GM04503 (cell line): ENCODE data around the gene ANKRD13A.
A peak's percentile ranks its signal among the peaks of the same experiment; 100 is the strongest.
"Not testable (repeated sequence)": the region's sequence is repeated elsewhere in the genome, so short reads cannot be mapped to it uniquely, and the experiment has no call there.

ENCODE experiments used
- DNase-seq: peaks from one replicate; pipeline ENCODE4 v3.0.0-alpha.2; 2012; ENCODE audit warnings: low read depth

Gene ANKRD13A

GRCh38 chr12:109983432-109984142, 15.6 kb upstream of the ANKRD13A start:
- DNase-seq: no peak

- DNase-seq: not testable (repeated sequence)
Observed at GRCh38 chr12:109986236-109986635, 13.0 kb upstream of the ANKRD13A start.

- DNase-seq: no peak
Observed at GRCh38 chr12:109987615-109988014, 11.6 kb upstream of the ANKRD13A start.

- DNase-seq: no peak
Observed at GRCh38 chr12:109988274-109988673, 11.0 kb upstream of the ANKRD13A start.

- DNase-seq: no peak
Observed at GRCh38 chr12:109988903-109989302, 10.3 kb upstream of the ANKRD13A start.

GRCh38 chr12:109989380-109989779, 9.8 kb upstream of the ANKRD13A start:
- DNase-seq: no peak

- DNase-seq: no peak
Observed at GRCh38 chr12:109991586-109991985, 7.6 kb upstream of the ANKRD13A start.

- DNase-seq: no peak
Observed at GRCh38 chr12:109993091-109993490, 6.1 kb upstream of the ANKRD13A start.

- no peak for DNase-seq
Observed at GRCh38 chr12:109994401-109995175, 4.6 kb upstream of the ANKRD13A start.

GRCh38 chr12:109995361-109995685, 3.9 kb upstream of the ANKRD13A start:
- no peak for DNase-seq

- DNase-seq: no peak
Observed at GRCh38 chr12:109995686-109996482, 3.3 kb upstream of the ANKRD13A start, which contains the start of gene GIT2. Gene GIT2, minus strand, starts transcription at chr12:109996368. Its CDS starts 144 bp downstream, at chr12:109996224.

- no peak for DNase-seq
Observed at GRCh38 chr12:109996483-109996853, 2.8 kb upstream of the ANKRD13A start.

GRCh38 chr12:109997393-109997792, 1.8 kb upstream of the ANKRD13A start:
- no peak for DNase-seq

GRCh38 chr12:109998241-109998903, 858 bp upstream of the ANKRD13A start:
- no peak for DNase-seq

GRCh38 chr12:109999649-109999971, 380 bp downstream of the ANKRD13A start:
- DNase-seq: no peak

- no peak for DNase-seq
Observed at GRCh38 chr12:109999983-110000505, 814 bp downstream of the ANKRD13A start.

GRCh38 chr12:110001596-110001995, 2.4 kb downstream of the ANKRD13A start:
- DNase-seq: peak; percentile 88

- DNase-seq: no peak
Observed at GRCh38 chr12:110002676-110003515, 3.7 kb downstream of the ANKRD13A start.

- no peak for DNase-seq
Observed at GRCh38 chr12:110004598-110004997, 5.4 kb downstream of the ANKRD13A start.

- no peak for DNase-seq
Observed at GRCh38 chr12:110005319-110005973, 6.2 kb downstream of the ANKRD13A start.

- no peak for DNase-seq
Observed at GRCh38 chr12:110006115-110006514, 6.9 kb downstream of the ANKRD13A start.
